Nucleus accumbens (tissue), 56 donors: ENCODE measurements around the gene PCA3.
A peak's percentile ranks its signal among the peaks of the same experiment; 100 is the strongest.
"Not testable (repeated sequence)": the region's sequence is repeated elsewhere in the genome, so short reads cannot be mapped to it uniquely, and the experiment has no call there.

Source experiments
- DNase-seq, 56 donors: peaks; one replicate each; lab custom pipeline; 2025; lab: John Stamatoyannopoulos, UW

The PCA3 gene

GRCh38 chr9:76764138-76764537 lies at the start of gene PCA3:
TSS of gene PCA3 (plus strand) at chr9:76764438.
- DNase-seq: no peak

GRCh38 chr9:76716085-76716672 lies 48.1 kb upstream of the PCA3 start:
- peak in 10 of 56 donors; percentile 1 to 64 (median 14) for DNase-seq

DNA sequence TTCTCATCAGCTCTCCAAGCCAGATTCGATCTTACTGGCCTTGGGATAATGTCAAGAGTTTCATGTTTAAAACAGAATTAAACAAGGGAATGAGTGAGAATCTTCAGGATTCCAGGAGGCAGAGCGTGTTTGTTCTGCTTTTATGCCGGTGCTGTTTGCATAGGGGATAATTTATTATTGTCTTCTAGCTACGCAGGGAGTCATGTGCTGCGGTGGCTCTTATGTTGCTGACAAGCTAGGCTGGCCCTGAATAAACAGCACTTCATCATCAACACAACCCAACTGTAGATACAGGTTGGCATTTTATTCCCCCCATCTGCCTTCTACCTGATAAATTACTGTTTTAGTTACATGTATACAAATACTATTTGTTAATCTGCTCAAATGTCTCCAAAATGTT lies 47.1 kb upstream of the PCA3 start:
- DNase-seq: peak in 2 of 56 donors; percentile 10 to 28

DNA sequence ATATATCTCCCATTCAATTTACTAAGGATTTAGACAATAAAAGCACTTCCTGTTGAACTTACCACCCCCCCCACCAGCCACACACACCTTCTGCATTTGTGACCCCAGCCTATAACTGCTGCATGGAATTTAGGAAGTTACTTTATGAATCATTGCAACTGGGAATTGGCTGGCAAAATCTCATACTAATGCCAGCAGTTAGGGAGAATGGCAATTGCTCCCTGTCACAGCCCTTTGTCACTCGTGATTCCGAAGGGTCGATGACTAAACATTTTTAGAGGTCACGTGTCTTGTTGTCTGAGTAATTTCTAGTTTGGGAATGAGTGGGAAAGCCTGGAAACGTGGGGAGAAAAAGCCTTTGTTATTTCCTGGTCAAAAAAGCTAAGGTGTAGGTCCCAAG lies 46.6 kb upstream of the PCA3 start:
- peak in 5 of 56 donors; percentile 5 to 60 (median 20) for DNase-seq

- DNase-seq: no peak
Observed at GRCh38 chr9:76718166-76718565, 46.1 kb upstream of the PCA3 start.

DNA sequence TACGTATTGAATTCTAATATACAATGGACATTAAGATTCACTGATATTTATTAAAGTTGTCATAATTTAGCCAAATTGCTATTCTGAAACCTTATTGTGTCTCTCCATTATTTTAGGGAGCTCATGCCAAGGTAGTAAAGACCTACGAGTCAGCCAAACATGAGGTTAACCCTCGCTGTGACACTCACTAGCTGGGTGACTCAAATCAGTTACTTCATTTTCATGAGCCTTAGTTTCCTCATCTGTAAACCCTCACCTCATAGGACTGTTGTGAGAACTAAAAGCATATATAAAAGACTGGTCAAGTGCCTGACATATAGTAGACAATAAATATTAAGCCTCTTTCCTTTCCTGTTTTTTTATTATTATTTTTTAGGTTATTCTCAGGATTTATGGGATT lies 44.0 kb upstream of the PCA3 start:
- no peak for DNase-seq

DNA sequence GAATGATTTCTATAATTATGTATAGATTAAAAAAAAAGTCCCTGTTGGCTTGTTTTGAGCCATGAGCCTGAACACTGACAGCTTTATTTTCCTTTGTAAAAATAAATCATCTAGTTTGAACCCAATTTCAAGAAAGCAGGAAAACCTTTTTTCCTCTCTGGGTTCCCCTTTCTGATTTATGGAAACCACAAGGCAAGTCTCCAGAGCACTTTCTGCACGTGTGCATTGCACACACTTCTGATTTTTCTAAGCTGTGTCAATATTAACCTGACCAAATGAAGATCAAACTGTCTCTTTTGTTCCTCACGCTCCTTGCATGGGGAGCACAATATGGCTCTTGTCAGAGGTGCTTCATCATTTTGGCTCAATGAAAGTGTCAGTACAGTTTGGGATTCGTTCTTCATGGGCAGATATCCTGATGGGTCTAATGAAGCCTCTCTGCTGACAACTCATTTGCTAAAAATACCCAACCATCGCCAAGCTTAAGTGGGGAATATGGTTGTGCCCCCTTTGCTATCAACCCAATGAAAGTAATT lies 39.2 kb upstream of the PCA3 start:
- DNase-seq: no peak

DNA sequence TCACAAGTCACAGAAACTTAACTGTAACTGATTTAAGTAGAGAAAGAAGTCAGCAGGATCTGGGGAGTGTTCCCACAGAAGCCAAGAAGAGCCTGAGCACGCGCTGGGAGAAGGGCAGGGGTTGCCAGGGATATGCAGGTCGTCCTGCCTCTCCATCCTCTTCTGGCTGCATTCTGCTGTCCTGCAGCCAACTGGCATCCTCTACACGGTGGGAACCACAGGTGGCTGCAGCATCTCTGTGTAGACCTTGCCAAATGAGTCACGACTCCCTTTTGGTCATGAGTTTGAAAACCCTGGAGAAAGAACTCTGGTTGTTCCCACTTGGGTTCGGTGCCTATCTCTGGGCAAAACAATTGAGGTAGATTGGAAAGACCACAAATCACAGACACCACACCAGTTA lies 38.4 kb upstream of the PCA3 start:
- no peak for DNase-seq

DNA sequence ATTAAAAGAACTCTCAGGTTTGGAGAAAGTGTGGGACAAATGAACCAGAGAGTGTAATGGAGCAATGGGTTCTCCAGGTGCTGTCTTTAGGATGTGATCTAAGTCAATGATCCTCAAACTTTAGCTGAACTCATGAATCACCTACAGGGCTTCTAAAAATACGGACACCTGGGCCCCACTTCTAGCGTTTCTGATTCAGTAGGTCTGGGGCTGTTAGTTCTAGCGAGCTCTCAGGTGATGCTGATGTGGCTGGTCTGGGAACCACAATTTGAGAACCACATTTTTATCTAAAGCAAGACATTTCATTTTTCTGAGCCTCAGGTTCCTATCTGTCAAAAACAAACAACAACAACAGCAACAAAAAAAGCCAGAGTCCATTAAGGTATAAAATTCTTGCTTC lies 35.1 kb upstream of the PCA3 start:
- DNase-seq: no peak

- DNase-seq: no peak
Observed at GRCh38 chr9:76729980-76730737, 34.1 kb upstream of the PCA3 start.

GRCh38 chr9:76730801-76731200 lies 33.4 kb upstream of the PCA3 start:
- no peak for DNase-seq

GRCh38 chr9:76732341-76732958 lies 31.8 kb upstream of the PCA3 start:
- DNase-seq: no peak

GRCh38 chr9:76733096-76733495 lies 31.1 kb upstream of the PCA3 start:
- no peak for DNase-seq

DNA sequence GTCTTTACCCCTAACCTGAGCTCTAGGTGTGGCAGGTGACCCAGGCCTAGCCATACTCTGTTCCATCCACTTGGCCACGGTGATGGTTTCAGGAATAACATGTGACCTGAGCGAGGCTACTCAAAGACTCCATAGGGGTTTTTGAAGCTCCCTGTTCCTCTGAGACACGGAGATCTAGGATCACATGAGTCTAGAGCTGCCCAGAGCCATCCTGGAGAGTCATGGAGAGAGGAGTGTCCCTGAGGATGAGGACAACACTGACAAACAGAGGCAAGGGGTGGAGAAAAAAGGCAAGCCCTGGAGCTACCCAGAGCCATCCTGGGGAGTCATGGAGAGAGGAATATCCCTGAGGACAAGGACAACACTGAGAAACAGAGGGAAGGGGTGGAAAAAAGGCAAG lies 29.5 kb upstream of the PCA3 start:
- no peak for DNase-seq

- DNase-seq: no peak
Observed at GRCh38 chr9:76737154-76737902, 26.9 kb upstream of the PCA3 start.

- DNase-seq: no peak
Observed at GRCh38 chr9:76738402-76738801, 25.8 kb upstream of the PCA3 start.

DNA sequence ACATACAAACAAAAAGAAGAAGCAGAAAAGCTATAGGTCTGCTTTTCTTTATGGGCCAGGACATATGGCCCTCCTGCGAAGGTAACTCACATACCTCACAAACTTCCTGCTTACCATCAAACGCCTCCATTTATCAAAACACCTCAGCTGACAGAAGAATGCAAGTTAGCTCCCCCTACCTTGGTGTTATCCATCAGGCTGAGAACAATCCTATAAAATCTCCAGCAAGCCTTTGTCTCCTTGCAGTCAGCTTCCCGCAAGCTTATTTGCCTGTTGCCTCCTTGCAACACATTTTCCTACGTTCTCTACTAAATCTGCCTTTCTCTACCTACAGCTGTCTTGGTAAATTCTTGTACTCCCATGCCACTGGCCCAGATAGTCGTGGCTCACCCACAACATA lies 22.7 kb upstream of the PCA3 start:
- DNase-seq: no peak

GRCh38 chr9:76742890-76743289 lies 21.3 kb upstream of the PCA3 start:
- not testable (repeated sequence) for DNase-seq

DNA sequence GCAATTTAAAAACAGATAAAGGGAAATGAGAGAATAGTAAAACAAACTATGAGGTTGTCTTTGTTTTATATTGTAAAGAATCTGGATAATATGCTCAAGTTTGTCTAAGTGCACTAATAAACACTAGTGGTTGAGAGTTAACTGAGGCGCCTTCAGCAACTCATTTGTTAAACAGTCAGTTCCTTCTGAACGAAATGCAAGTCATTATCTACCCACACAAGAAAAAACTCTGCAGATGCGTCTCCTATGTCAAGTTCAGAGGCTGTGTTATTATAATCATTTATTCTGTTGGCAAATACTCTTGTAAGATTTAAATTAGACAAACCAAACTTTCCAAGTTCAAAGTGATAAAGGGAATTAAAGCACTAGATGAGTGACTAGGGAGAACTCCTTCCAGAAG lies 20.3 kb upstream of the PCA3 start:
- peak in 1 of 56 donors; percentile 1 for DNase-seq

DNA sequence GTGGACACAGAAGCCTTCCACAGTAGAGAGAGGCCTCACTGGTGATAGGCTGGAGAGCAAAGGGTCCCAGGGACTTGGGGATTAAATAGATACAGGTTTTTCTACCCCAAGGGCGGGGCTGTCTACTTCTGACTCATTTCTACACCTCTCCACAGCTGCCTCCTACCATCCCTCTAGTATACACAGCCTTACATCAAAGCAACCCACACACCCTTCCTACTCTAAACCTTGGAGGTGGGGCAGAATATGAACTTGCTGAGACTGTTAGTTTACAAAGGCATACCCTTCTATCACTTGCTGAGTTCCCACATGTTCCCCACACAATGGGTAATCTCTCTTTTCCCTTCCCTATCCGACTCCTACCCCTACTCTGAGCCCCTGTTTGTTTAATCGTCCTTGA lies 19.9 kb upstream of the PCA3 start:
- DNase-seq: peak in 20 of 56 donors; percentile 1 to 67 (median 27)

GRCh38 chr9:76751001-76751400 lies 13.2 kb upstream of the PCA3 start:
- no peak for DNase-seq
